Kidney epithelial cell (primary cell): Measurements from ENCODE around the gene ZNF598. TPM values are rescaled to one million over a fixed set of nuclear protein-coding genes. Genes with fewer than 3 reads are reported as not detected.

Experiments used
- DNase-seq: peaks from one replicate; pipeline ENCODE4 v3.0.0-alpha.2; 2010; ENCODE audit warnings: low read depth
- H3K27me3 ChIP-seq: 2 replicates; pipeline ENCODE4 v1.6.0; 2011; ENCODE audit warnings: low read length; ENCODE audit not compliant: control insufficient read depth, insufficient read depth
- H3K36me3 ChIP-seq: 2 replicates; pipeline ENCODE4 v1.5.1; 2011; ENCODE audit warnings: low read length; ENCODE audit not compliant: control insufficient read depth, insufficient read depth
- H3K4me3 ChIP-seq: 2 replicates; pipeline ENCODE4 v1.5.1; 2011; ENCODE audit warnings: low read depth, mild to moderate bottlenecking, control low read depth, low read length
- total RNA-seq: library from RNA; depleted of rRNA; stranded (reverse); fragments of >200 nt; gene quantifications from 2 replicates; pipeline ENCODE4 v1.2.3, GENCODE V29; 2015
- TF ChIP-seq, protein P1 (sequence below): IDR thresholded peaks from 2 replicates; pipeline ENCODE4 v1.5.1; 2011; ENCODE audit warnings: mild to moderate bottlenecking, moderate library complexity, low read length, control low read depth, inconsistent platforms; ENCODE audit not compliant: insufficient read depth, poor library complexity, severe bottlenecking

ZNF598 gene
- total RNA-seq, 1 donor from 2014 or later = 57.7 TPM

GRCh38 chr16:2022723-2023091 is 13.1 kb upstream of the ZNF598 start:
- no peak for DNase-seq
- H3K36me3 ChIP-seq = no peaks in the 10 kb centered on the region
- TF ChIP-seq, protein P1, sequence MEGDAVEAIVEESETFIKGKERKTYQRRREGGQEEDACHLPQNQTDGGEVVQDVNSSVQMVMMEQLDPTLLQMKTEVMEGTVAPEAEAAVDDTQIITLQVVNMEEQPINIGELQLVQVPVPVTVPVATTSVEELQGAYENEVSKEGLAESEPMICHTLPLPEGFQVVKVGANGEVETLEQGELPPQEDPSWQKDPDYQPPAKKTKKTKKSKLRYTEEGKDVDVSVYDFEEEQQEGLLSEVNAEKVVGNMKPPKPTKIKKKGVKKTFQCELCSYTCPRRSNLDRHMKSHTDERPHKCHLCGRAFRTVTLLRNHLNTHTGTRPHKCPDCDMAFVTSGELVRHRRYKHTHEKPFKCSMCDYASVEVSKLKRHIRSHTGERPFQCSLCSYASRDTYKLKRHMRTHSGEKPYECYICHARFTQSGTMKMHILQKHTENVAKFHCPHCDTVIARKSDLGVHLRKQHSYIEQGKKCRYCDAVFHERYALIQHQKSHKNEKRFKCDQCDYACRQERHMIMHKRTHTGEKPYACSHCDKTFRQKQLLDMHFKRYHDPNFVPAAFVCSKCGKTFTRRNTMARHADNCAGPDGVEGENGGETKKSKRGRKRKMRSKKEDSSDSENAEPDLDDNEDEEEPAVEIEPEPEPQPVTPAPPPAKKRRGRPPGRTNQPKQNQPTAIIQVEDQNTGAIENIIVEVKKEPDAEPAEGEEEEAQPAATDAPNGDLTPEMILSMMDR = no peak
- peaks cover 28% of the 10 kb centered on the region for H3K27me3 ChIP-seq
- peak overlapping the region; percentile 4 for H3K4me3 ChIP-seq

- DNase-seq = no peak
- Histone ChIP-seq H3K27me3 (peaks cover 28% of the 10 kb centered on the region), H3K4me3 (no peak overlapping the region), H3K36me3 (no peaks in the 10 kb centered on the region)
- TF ChIP-seq, protein P1 = no peak
These were observed 10.6 kb upstream of the ZNF598 start for GRCh38 chr16:2019921-2020831.

- H3K36me3 ChIP-seq = no peaks in the 10 kb centered on the region
- H3K4me3 ChIP-seq = no peak within 1 kb of the TSS
- DNase-seq = no peak
- peaks cover 28% of the 10 kb centered on the region for H3K27me3 ChIP-seq
- TF ChIP-seq, protein P1 = no peak
These were observed 9.9 kb upstream of the ZNF598 start, which contains the start of gene NPW for GRCh38 chr16:2019518-2019920. NPW (plus strand) TSS chr16:2019785.

- no peak for DNase-seq
These were observed 6.8 kb upstream of the ZNF598 start for GRCh38 chr16:2016407-2016922.

GRCh38 chr16:2015947-2016208 is 6.3 kb upstream of the ZNF598 start:
- TF ChIP-seq, protein P1 = no peak
- no peak for DNase-seq
- peaks cover 21% of the 10 kb centered on the region for H3K27me3 ChIP-seq
- H3K4me3 ChIP-seq = no peak overlapping the region
- H3K36me3 ChIP-seq = no peaks in the 10 kb centered on the region

More at GRCh38 chr16:2016407-2016922, 6.8 kb upstream of the ZNF598 start:
- peaks cover 24% of the 10 kb centered on the region for H3K27me3 ChIP-seq
- no peak overlapping the region for H3K4me3 ChIP-seq
- TF ChIP-seq, protein P1 = peak; percentile 45
- no peaks in the 10 kb centered on the region for H3K36me3 ChIP-seq
